Measurements from ENCODE around the gene PTPRN2. TPM values are rescaled to one million over a fixed set of nuclear protein-coding genes. Genes with fewer than 3 reads are reported as not detected.

Gene PTPRN2
- total and polyA plus RNA-seq, 2 of the 8 experiments (the other 6 are each of a cell fraction or from before 2014, with no cell fraction given) = 2.6 to 4.5 TPM

DNA sequence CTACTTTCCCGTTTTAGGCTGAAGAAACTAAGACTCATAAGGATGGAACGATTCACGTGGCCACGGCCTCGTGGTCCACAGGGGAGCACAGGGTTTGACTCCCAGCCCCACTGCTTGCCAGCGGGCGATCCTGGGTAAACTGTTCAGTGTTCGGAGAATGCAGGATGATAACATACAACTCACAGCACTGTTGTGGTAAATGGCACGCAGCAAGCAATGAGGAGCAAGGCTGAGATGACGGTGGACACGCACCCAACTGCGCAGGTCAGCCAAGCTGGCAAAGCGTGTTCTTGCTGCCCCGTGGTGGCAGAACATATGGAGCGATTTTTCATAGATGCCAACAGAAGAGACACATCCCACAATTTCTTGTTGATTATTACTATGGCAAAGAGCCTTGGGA lies 978.1 kb downstream of the PTPRN2 start:
- Histone ChIP-seq H3K9me3 (ENCODE audit: insufficient read depth in 2 of 2, low read depth in 1 of 2, low read length in 1 of 2) (no peaks in the 10 kb centered on the region), H2AK5ac (ENCODE audit: low read depth, low read length) (no peak overlapping the region), H3K79me1 (ENCODE audit: low read depth, low read length) (no peaks in the 10 kb centered on the region), H3K79me2 (ENCODE audit: control insufficient read depth in 1 of 2, insufficient read depth in 2 of 2, low read length in 2 of 2) (no peaks in the 10 kb centered on the region), H3K4me2 (ENCODE audit: insufficient read depth in 1 of 2, low read depth in 2 of 2, low read length in 2 of 2) (no peak overlapping the region), H3K14ac (ENCODE audit: insufficient read length) (no peak overlapping the region), H3K4me3 (ENCODE audit: extremely low read depth in 1 of 4, insufficient read depth in 2 of 4, low read depth in 3 of 4, low read length in 4 of 4) (no peak overlapping the region), H4K20me1 (replicated peaks in 1 of 2; ENCODE audit: control insufficient read depth in 1 of 2, insufficient read depth in 2 of 2, low read length in 2 of 2) (peaks cover 0 to 3% of the 10 kb centered on the region in 2 experiments), H2AFZ (ENCODE audit: low read length) (no peak overlapping the region), H3K18ac (ENCODE audit: extremely low read depth, low read length) (no peak overlapping the region), H2BK12ac (ENCODE audit: low read depth, low read length) (no peak overlapping the region), H3K23ac (ENCODE audit: insufficient read length) (no peak overlapping the region), H3K27ac (ENCODE audit: low read depth, low read length) (no peak overlapping the region), H3K9ac (replicated peaks in 1 of 4; ENCODE audit: extremely low read depth in 1 of 4, low read depth in 3 of 4, low read length in 3 of 4) (no peak overlapping the region), H3K4me1 (replicated peaks in 1 of 4; ENCODE audit: control insufficient read depth in 3 of 4, insufficient read depth in 4 of 4, low read length in 3 of 4) (no peaks in the 10 kb centered on the region), H2BK120ac (replicated peaks; ENCODE audit: low read depth, low read length) (no peak overlapping the region), H2BK5ac (ENCODE audit: low read depth, low read length) (no peak overlapping the region), H3K4ac (replicated peaks; ENCODE audit: insufficient read length, low read depth, low read length) (no peak overlapping the region), H3K36me3 (ENCODE audit: control insufficient read depth in 2 of 4, insufficient read depth in 4 of 4, low read length in 3 of 4) (no peaks in the 10 kb centered on the region), H3K23me2 (ENCODE audit: low read depth, low read length) (no peaks in the 10 kb centered on the region), H3K27me3 (replicated peaks in 1 of 4; ENCODE audit: control insufficient read depth in 3 of 4, extremely low read depth in 1 of 4, insufficient read depth in 3 of 4, low read length in 3 of 4) (peaks cover 0 to 6% (median under 1%) of the 10 kb centered on the region in 4 experiments; a peak in 3 of 7 replicates), H4K5ac (ENCODE audit: insufficient read length, low read depth, low read length) (no peak overlapping the region), H4K8ac (ENCODE audit: extremely low read depth, insufficient read depth, low read length) (no peak overlapping the region), H3K56ac (replicated peaks; ENCODE audit: insufficient read length, low read depth, low read length) (no peak overlapping the region), H4K91ac (replicated peaks; ENCODE audit: insufficient read length, low read length) (no peak overlapping the region), H2BK15ac (ENCODE audit: low read length) (no peak overlapping the region), H2BK20ac (ENCODE audit: low read length) (no peak overlapping the region)
- TF ChIP-seq NANOG (IDR thresholded peaks at IDR 0.05; ENCODE audit: insufficient read depth, low read depth, low read length, poor library complexity, severe bottlenecking) = no peak
- no peak for TF ChIP-seq SIN3A (conservative IDR thresholded peaks at IDR 0.05 in 1 of 2, IDR thresholded peaks at IDR 0.05 in 1 of 2; ENCODE audit: low read depth in 1 of 2, low read length in 2 of 2)
- TF ChIP-seq JUN (IDR thresholded peaks at IDR 0.05; ENCODE audit: low read depth, low read length) = no peak
- TF ChIP-seq CEBPB (IDR thresholded peaks at IDR 0.05; ENCODE audit: low read depth, low read length) = no peak
- no peak for TF ChIP-seq EZH2 (IDR thresholded peaks at IDR 0.05; ENCODE audit: low read depth, low read length, severe bottlenecking)
- no peak for TF ChIP-seq ATF2 (IDR thresholded peaks at IDR 0.05; ENCODE audit: low read length)
- TF ChIP-seq KDM4A (IDR thresholded peaks at IDR 0.05; ENCODE audit: low read depth, low read length, severe bottlenecking) = no peak
- TF ChIP-seq EP300 (IDR thresholded peaks at IDR 0.05; ENCODE audit: borderline replicate concordance in 1 of 2, low read depth in 2 of 2, low read length in 2 of 2) = no peak
- TF ChIP-seq KDM1A (IDR thresholded peaks at IDR 0.05; ENCODE audit: borderline replicate concordance, low read length) = no peak
- no peak for TF ChIP-seq RAD21 (IDR thresholded peaks at IDR 0.05 in 1 of 2, conservative IDR thresholded peaks at IDR 0.05 in 1 of 2; ENCODE audit: low read depth in 2 of 2, low read length in 2 of 2)
- ChIA-PET CTCF (ENCODE audit: partially characterized antibody) (interaction anchor here (0.8 kb wide), 1 partner anchor 135 kb away, joined by 3 read pairs; no protein-coding TSS in a partner anchor), POLR2A (ENCODE audit: partially characterized antibody) (no interaction called here)
- DNase-seq (ENCODE audit: low read depth in 1 of 2, low spot score in 2 of 2) (no peak), FAIRE-seq (no peak)
- WGBS, 2 experiments (ENCODE audit: extremely low coverage in 1 of 2, insufficient coverage in 1 of 2, insufficient read length in 1 of 2, insufficient replicate concordance in 2 of 2, low coverage in 1 of 2, low lambda C conversion rate in 2 of 2, missing lambda C conversion rate in 1 of 2) = 88% methylated on average over 15 of the region's 15 CpGs; no CpG with 5 or more reads in 1 of the 2 experiments

Measured in H1 (cell line).